ENCODE measurements around the gene MCUB.
"Not testable (repeated sequence)": the region's sequence is repeated elsewhere in the genome, so short reads cannot be mapped to it uniquely, and the experiment has no call there.

MCUB gene

GRCh38 chr4:109578846-109579245 is 18.8 kb downstream of the MCUB start:
- Histone ChIP-seq H3K27ac (ENCODE audit: low read length) (no peak overlapping the region), H3F3A (ENCODE audit: insufficient read depth, low read length) (no peaks in the 10 kb centered on the region), H3K4me3 (ENCODE audit: low read length) (no peak overlapping the region), H3K9me2 (replicated peaks; ENCODE audit: insufficient read depth, low read length) (no peaks in the 10 kb centered on the region), H3K79me2 (ENCODE audit: low read length) (no peaks in the 10 kb centered on the region), H3K36me3 (replicated peaks; ENCODE audit: insufficient read depth, low read length) (no peaks in the 10 kb centered on the region), H3K27me3 (replicated peaks; ENCODE audit: insufficient read depth, low read length) (no peaks in the 10 kb centered on the region), H3K4me2 (ENCODE audit: low read depth, low read length) (no peak overlapping the region), H4K20me1 (ENCODE audit: insufficient read depth, low read length) (no peaks in the 10 kb centered on the region), H3K9me3 (replicated peaks; ENCODE audit: insufficient read depth, low read length) (no peaks in the 10 kb centered on the region), H3K9ac (ENCODE audit: low read length) (no peak overlapping the region), H2AFZ (ENCODE audit: low read length) (no peak overlapping the region), H3K4me1 (ENCODE audit: low read length) (no peaks in the 10 kb centered on the region)
- no peak for DNase-seq
- TF ChIP-seq CTCF (IDR thresholded peaks at IDR 0.05; ENCODE audit: low read length) (no peak), EZH2phosphoT487 (IDR thresholded peaks at IDR 0.05; ENCODE audit: low read length) (no peak), EZH2 (optimal IDR thresholded peaks at IDR 0.05; ENCODE audit: low read depth, low read length) (no peak)

- H3K27ac ChIP-seq (ENCODE audit: low read length); H3K27me3 ChIP-seq (replicated peaks; ENCODE audit: insufficient read depth, low read length); H3K9me2 ChIP-seq (replicated peaks; ENCODE audit: insufficient read depth, low read length); H3K4me3 ChIP-seq (ENCODE audit: low read length); H3K9me3 ChIP-seq (replicated peaks; ENCODE audit: insufficient read depth, low read length); H3F3A ChIP-seq (ENCODE audit: insufficient read depth, low read length); H3K36me3 ChIP-seq (replicated peaks; ENCODE audit: insufficient read depth, low read length); H3K79me2 ChIP-seq (ENCODE audit: low read length); H3K4me2 ChIP-seq (ENCODE audit: low read depth, low read length); H3K9ac ChIP-seq (ENCODE audit: low read length); DNase-seq; H2AFZ ChIP-seq (ENCODE audit: low read length); H3K4me1 ChIP-seq (ENCODE audit: low read length); H4K20me1 ChIP-seq (ENCODE audit: insufficient read depth, low read length): not testable (repeated sequence)
Observed at GRCh38 chr4:109579997-109580396, 20.0 kb downstream of the MCUB start.

- no peaks in the 10 kb centered on the region for H3F3A ChIP-seq (ENCODE audit: insufficient read depth, low read length)
- H3K9me2 ChIP-seq (replicated peaks; ENCODE audit: insufficient read depth, low read length) = no peaks in the 10 kb centered on the region
- H3K4me3 ChIP-seq (ENCODE audit: low read length) = no peak overlapping the region
- H3K4me1 ChIP-seq (ENCODE audit: low read length) = no peaks in the 10 kb centered on the region
- no peaks in the 10 kb centered on the region; the same call in 1 of the 2 replicates for H3K36me3 ChIP-seq (replicated peaks; ENCODE audit: insufficient read depth, low read length)
- H3K79me2 ChIP-seq (ENCODE audit: low read length) = no peaks in the 10 kb centered on the region; the same call in 1 of the 2 replicates
- no peaks in the 10 kb centered on the region for H3K27me3 ChIP-seq (replicated peaks; ENCODE audit: insufficient read depth, low read length)
- no peak overlapping the region for H3K27ac ChIP-seq (ENCODE audit: low read length)
- no peak overlapping the region for H2AFZ ChIP-seq (ENCODE audit: low read length)
- no peak overlapping the region for H3K4me2 ChIP-seq (ENCODE audit: low read depth, low read length)
- H4K20me1 ChIP-seq (ENCODE audit: insufficient read depth, low read length) = no peaks in the 10 kb centered on the region
- no peaks in the 10 kb centered on the region for H3K9me3 ChIP-seq (replicated peaks; ENCODE audit: insufficient read depth, low read length)
- DNase-seq = no peak
- H3K9ac ChIP-seq (ENCODE audit: low read length) = no peak overlapping the region
- TF ChIP-seq EZH2 (optimal IDR thresholded peaks at IDR 0.05; ENCODE audit: low read depth, low read length) (no peak), EZH2phosphoT487 (IDR thresholded peaks at IDR 0.05; ENCODE audit: low read length) (no peak), CTCF (IDR thresholded peaks at IDR 0.05; ENCODE audit: low read length) (no peak)
Observed at GRCh38 chr4:109588176-109588575, 28.1 kb downstream of the MCUB start.

GRCh38 chr4:109589119-109589518 is 29.1 kb downstream of the MCUB start:
- H3K36me3 ChIP-seq (replicated peaks; ENCODE audit: insufficient read depth, low read length) = no peaks in the 10 kb centered on the region; the same call in 1 of the 2 replicates
- no peak overlapping the region for H3K27ac ChIP-seq (ENCODE audit: low read length)
- DNase-seq = no peak
- no peak overlapping the region for H2AFZ ChIP-seq (ENCODE audit: low read length)
- no peak overlapping the region for H3K4me3 ChIP-seq (ENCODE audit: low read length)
- H3F3A ChIP-seq (ENCODE audit: insufficient read depth, low read length) = no peaks in the 10 kb centered on the region
- H3K27me3 ChIP-seq (replicated peaks; ENCODE audit: insufficient read depth, low read length) = no peaks in the 10 kb centered on the region
- no peak overlapping the region for H3K9ac ChIP-seq (ENCODE audit: low read length)
- no peaks in the 10 kb centered on the region for H4K20me1 ChIP-seq (ENCODE audit: insufficient read depth, low read length)
- no peaks in the 10 kb centered on the region for H3K9me3 ChIP-seq (replicated peaks; ENCODE audit: insufficient read depth, low read length)
- H3K4me2 ChIP-seq (ENCODE audit: low read depth, low read length) = no peak overlapping the region
- no peaks in the 10 kb centered on the region for H3K4me1 ChIP-seq (ENCODE audit: low read length)
- no peaks in the 10 kb centered on the region for H3K9me2 ChIP-seq (replicated peaks; ENCODE audit: insufficient read depth, low read length)
- H3K79me2 ChIP-seq (ENCODE audit: low read length) = no peaks in the 10 kb centered on the region; the same call in 1 of the 2 replicates
- no peak for TF ChIP-seq CTCF (IDR thresholded peaks at IDR 0.05; ENCODE audit: low read length)
- TF ChIP-seq EZH2phosphoT487 (IDR thresholded peaks at IDR 0.05; ENCODE audit: low read length) = no peak
- no peak for TF ChIP-seq EZH2 (optimal IDR thresholded peaks at IDR 0.05; ENCODE audit: low read depth, low read length)
